Activated CD8-positive, alpha-beta memory T cell treated with anti-CD3 and anti-CD28 coated beads, Interleukin-2, amount 50 U/mL, for 1 hour (primary cell): ENCODE data around the gene WBP2.

ENCODE experiments used
- DNase-seq: peaks from one replicate; pipeline ENCODE4 v3.0.0-alpha.2; 2020; ENCODE audit errors: extremely low read depth

The WBP2 gene

GRCh38 chr17:75855310-75856061, at the start of gene WBP2:
Gene WBP2, minus strand, starts transcription at chr17:75855335. Its CDS starts 38 bp downstream, at chr17:75855297.
- DNase-seq = peak; percentile 98

- no peak for DNase-seq
Observed at GRCh38 chr17:75902406-75902805, 47.3 kb upstream of the WBP2 start.

- no peak for DNase-seq
Observed at GRCh38 chr17:75901727-75902126, 46.6 kb upstream of the WBP2 start.

- DNase-seq = no peak
Observed at GRCh38 chr17:75900691-75901533, 45.8 kb upstream of the WBP2 start.

- DNase-seq = no peak
Observed at GRCh38 chr17:75899767-75900468, 44.8 kb upstream of the WBP2 start.

GRCh38 chr17:75899353-75899752, 44.2 kb upstream of the WBP2 start:
- no peak for DNase-seq

GRCh38 chr17:75898791-75899190, 43.7 kb upstream of the WBP2 start:
- DNase-seq = no peak

GRCh38 chr17:75898065-75898464, 42.9 kb upstream of the WBP2 start:
- DNase-seq = no peak

GRCh38 chr17:75897160-75898019, 42.3 kb upstream of the WBP2 start:
- DNase-seq = no peak

GRCh38 chr17:75896415-75897159, 41.5 kb upstream of the WBP2 start, which contains the start of gene TRIM65:
Gene TRIM65, minus strand, starts transcription at chr17:75896951. Its CDS starts 14 bp downstream, at chr17:75896937.
- no peak for DNase-seq

- DNase-seq = no peak
Observed at GRCh38 chr17:75895370-75896155, 40.4 kb upstream of the WBP2 start.

- DNase-seq = no peak
Observed at GRCh38 chr17:75894049-75894733, 39.1 kb upstream of the WBP2 start.

- no peak for DNase-seq
Observed at GRCh38 chr17:75893305-75894048, 38.3 kb upstream of the WBP2 start.

GRCh38 chr17:75892556-75893224, 37.6 kb upstream of the WBP2 start:
- DNase-seq = no peak

GRCh38 chr17:75891605-75892555, 36.7 kb upstream of the WBP2 start:
- no peak for DNase-seq

GRCh38 chr17:75891022-75891604, 36.0 kb upstream of the WBP2 start:
- no peak for DNase-seq
